ENCODE data around the gene WDR26.

WDR26 gene

DNA sequence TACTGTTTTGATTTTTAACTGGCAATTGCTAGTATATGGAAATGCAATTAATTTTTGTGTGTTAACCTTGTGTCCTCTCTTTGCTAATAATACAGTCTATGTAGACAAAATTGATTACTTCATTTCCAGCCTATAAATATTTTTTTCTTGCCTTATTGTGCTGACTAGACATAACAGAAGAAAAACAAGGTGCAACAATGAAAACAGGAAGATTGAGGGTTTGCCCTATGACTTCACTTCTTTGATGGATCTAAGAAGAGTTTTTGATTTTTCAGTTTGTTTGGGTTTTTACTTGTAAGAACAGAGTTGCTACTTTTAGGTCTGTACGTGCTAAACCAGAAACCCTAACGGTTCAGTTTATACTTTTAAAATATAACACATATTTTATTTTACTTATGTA, 86.5 kb downstream of the WDR26 start:
- DNase-seq, result no peak

DNA sequence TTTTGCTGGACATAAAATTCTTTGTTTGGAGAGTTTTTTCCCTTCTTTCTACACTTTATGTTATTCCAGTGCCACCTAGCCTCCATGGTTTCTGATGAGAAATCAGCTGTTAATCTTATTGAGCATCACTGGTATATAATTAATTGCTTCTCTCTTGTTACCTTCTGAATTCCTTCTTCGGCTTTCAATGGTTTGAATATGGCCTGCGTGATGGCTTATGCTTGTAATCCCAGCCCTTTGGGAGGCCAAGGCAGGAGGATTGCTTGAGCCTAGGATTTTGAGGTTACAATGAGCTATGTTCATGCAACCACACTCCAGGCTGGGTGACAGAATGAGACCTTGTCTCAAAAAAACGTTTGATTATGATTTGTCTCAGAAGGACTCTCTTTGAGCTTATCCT, 90.9 kb downstream of the WDR26 start:
- DNase-seq, result no peak

DNA sequence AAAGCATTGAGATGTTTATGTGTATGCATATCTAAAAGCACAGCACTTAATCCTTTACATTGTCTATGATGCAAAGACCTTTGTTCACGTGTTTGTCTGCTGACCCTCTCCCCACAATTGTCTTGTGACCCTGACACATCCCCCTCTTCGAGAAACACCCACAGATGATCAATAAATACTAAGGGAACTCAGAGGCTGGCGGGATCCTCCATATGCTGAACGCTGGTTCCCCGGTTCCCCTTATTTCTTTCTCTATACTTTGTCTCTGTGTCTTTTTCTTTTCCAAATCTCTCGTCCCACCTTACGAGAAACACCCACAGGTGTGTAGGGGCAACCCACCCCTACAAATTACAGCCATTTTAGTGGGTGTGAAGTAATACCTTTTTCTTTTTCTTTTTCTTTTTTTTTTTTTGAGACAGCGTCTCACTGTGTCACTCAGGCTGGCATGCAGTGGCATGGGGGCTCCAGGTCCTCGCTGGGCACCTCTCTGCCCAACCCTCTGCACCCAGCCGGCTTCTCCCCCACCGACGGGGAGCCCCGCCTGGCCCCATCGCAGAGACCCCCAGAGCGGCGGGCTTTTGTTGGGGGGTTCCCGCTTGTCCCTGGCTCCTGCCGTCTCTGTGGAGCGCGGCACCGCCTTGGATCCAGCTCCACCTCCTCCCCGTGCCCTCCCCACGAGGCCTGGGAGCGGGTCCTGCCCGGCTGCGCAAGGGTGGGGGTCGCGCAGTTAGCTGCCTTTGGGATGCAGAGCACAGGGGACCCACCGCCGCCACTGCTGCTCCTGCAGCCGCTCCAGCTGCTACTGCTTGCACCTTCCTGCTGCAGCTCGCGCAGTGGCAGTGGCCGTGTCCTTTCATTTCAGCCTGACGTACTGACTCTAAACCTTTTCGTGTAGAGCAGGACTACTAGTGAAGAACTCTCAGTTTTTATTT, 93.9 kb downstream of the WDR26 start:
- DNase-seq, result peak; percentile 4

DNA sequence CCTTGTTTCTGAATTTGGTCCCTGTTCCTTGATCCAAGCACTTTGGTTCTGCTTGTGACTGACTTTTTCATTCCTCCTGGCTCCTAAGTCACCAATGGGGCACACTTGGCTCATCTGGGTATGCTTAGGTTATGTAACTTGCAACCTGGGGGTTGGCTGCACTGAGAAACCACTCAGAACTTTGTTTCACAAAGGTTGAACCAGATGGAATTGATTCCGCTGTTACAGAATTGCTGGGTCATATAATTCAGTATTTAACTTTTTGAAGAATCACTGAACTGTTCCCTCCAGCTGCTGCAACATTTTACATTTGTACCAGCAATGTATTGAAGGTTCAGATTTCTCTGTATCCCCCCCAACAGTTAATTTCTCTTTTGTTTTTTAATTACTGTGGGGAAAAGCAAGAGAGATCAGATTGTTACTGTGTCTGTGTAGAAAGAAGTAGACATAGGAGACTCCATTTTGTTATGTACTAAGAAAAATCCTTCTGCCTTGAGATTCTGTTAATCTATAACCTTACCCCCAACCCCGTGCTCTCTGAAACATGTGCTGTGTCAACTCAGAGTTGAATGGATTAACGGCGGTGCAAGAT, 95.1 kb downstream of the WDR26 start:
- DNase-seq, result no peak

DNA sequence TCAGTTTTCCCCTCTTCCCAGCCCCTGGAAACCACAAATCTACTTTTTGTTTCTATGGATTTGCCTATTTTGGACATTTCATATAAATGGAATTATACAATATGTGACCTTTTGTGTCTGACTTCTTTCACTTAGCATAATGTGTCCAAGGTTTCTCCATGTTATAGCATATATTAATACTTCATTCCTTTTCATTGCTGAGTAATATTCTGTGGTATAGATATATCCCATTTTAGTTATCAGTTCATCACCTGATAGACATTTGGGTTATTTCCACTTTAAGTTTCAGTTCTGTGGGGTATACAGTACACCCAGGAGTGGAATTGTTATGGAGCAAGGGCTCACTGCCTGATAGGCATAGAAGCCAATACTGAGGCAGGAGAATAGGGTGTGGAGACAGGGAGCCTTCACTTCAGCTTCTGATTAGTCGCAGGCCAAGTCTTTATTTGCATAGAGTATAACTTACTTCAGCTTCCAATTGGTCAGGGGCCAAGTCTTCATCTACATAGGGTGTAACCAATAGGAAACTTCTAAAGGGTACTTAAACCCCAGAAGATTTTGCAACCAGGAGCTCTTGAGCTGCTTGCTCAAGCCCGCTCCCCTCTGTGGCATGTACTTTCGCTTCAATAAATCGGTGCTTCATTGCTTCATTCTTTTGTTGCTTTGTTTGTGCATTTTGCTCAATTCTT, 96.3 kb downstream of the WDR26 start:
- DNase-seq, result no peak
